ENCODE measurements around the gene IL1RL2.

Gene IL1RL2

GRCh38 chr2:102286041-102286440 is 99.2 kb downstream of the IL1RL2 start:
- intact Hi-C loops (cut with DNase I; ENCODE audit: low total_unique reads) = no loop called here
- no peak for TF ChIP-seq CTCF (IDR thresholded peaks at IDR 0.05)

GRCh38 chr2:102289129-102289528 is 102.3 kb downstream of the IL1RL2 start:
- Histone ChIP-seq H3K4me1 (no peaks in the 10 kb centered on the region), H3K4me3 (no peak overlapping the region), H3K36me3 (no peaks in the 10 kb centered on the region), H3K27me3 (no peaks in the 10 kb centered on the region), H3K9me3 (no peaks in the 10 kb centered on the region), H3K27ac (no peak overlapping the region)
- intact Hi-C loops (cut with DNase I; ENCODE audit: low total_unique reads) = no loop called here
- no peak for TF ChIP-seq CTCF (IDR thresholded peaks at IDR 0.05)
- DNase-seq = no peak

More at GRCh38 chr2:102286041-102286440, 99.2 kb downstream of the IL1RL2 start:
- no peak overlapping the region for H3K4me3 ChIP-seq
- no peaks in the 10 kb centered on the region for H3K27me3 ChIP-seq
- H3K36me3 ChIP-seq = no peaks in the 10 kb centered on the region
- no peak overlapping the region for H3K27ac ChIP-seq
- H3K9me3 ChIP-seq = no peaks in the 10 kb centered on the region
- no peak for DNase-seq
- H3K4me1 ChIP-seq = no peaks in the 10 kb centered on the region

Measured in tibial artery (tissue), 4 donors.